Upper lobe of left lung (tissue), 6 donors: ENCODE measurements around the gene MGLL. TPM values are rescaled to one million over a fixed set of nuclear protein-coding genes. Genes with fewer than 3 reads are reported as not detected.

Experiments used
- ATAC-seq, 2 donors: fragments of 200-7000 bp; cut with Tn5 transposase; one replicate each; pipeline ENCODE4 v1.9.1; 2022; ENCODE audit warnings: mild to moderate bottlenecking in 2 of 2, moderate library complexity in 2 of 2; ENCODE audit not compliant: low FRiP score in 2 of 2
- DNase-seq, 2 donors: peaks; one replicate each; pipeline ENCODE4 v3.0.0-alpha.2; 2019 to 2020
- H3K27ac ChIP-seq, 4 donors: fragments of 200-600 bp; sonication (generic); one replicate each; pipeline ENCODE4 v1.5.1; 2016 to 2019
- H3K27me3 ChIP-seq, 4 donors: fragments of 200-600 bp; sonication (generic); one replicate each; pipeline ENCODE4 v1.5.1; 2017 to 2019
- H3K36me3 ChIP-seq, 4 donors: fragments of 200-600 bp; sonication (generic); one replicate each; pipeline ENCODE4 v1.5.1; 2016 to 2019
- H3K4me1 ChIP-seq, 4 donors: fragments of 200-600 bp; sonication (generic); one replicate each; pipeline ENCODE4 v1.5.1; 2018 to 2019
- H3K4me3 ChIP-seq, 4 donors: fragments of 200-600 bp; sonication (generic); one replicate each; pipeline ENCODE4 v1.5.1; 2017 to 2019; ENCODE audit warnings: mild to moderate bottlenecking in 2 of 4, moderate library complexity in 1 of 4
- H3K9me3 ChIP-seq, 4 donors: fragments of 200-600 bp; sonication (generic); one replicate each; pipeline ENCODE4 v1.5.1; 2018 to 2019
- CTCF ChIP-seq, 6 experiments: fragments of 450-650 bp in 4 of 6; fragments of 200-600 bp in 2 of 6; sonication (generic) in 2 of 6; IDR thresholded peaks; one replicate each; pipeline ENCODE4 v1.5.1; 2016 to 2019; ENCODE audit warnings: antibody characterized with exemption in 6 of 6
- EP300 ChIP-seq, 4 donors: sonication (generic); formaldehyde crosslinking; IDR thresholded peaks; one replicate each; pipeline ENCODE4 v1.5.1; 2017; ENCODE audit warnings: antibody characterized with exemption in 4 of 4, control low read depth in 2 of 4
- POLR2A ChIP-seq, 4 donors: fragments of 450-650 bp; IDR thresholded peaks; one replicate each; pipeline ENCODE4 v1.5.1; 2016 to 2017; ENCODE audit warnings: antibody characterized with exemption in 4 of 4, mild to moderate bottlenecking in 2 of 4
- POLR2AphosphoS5 ChIP-seq, 2 donors: sonication (generic); formaldehyde crosslinking; IDR thresholded peaks; one replicate each; pipeline ENCODE4 v1.5.1; 2017; ENCODE audit warnings: antibody characterized with exemption in 2 of 2
- WGBS, 2 donors: methylation state at CpG; one replicate each; pipeline ENCODE4 v1.1.5; 2017 to 2018; 5-methylcytosine and 5-hydroxymethylcytosine counted together
- total RNA-seq, 6 donors: library from RNA; depleted of rRNA in 4 of 6; stranded (reverse); fragments of >200 nt in 4 of 6; gene quantifications; one replicate each; pipeline versions ENCODE4 v1.1.0 to v1.2.1, GENCODE V29; 2016 to 2021
- donor health status: DM: no; HTN: no; CAD: no; lungs with moderate emphysema.
- donor health status: DM: no; HTN: yes; CAD: no; lungs with severe emphysema.

Gene MGLL
- total RNA-seq, 6 donors from 2014 or later = 128 to 253 (median 190) TPM

GRCh38 chr3:127644641-127645370 lies 177.5 kb downstream of the MGLL start:
- no peaks in the 10 kb centered on the region for H3K4me1 ChIP-seq
- no peaks in the 10 kb centered on the region for H3K27me3 ChIP-seq
- no peak for DNase-seq
- no peaks in the 10 kb centered on the region for H3K36me3 ChIP-seq
- H3K9me3 ChIP-seq = no peaks in the 10 kb centered on the region
- no peak for TF ChIP-seq EP300 (IDR thresholded peaks at IDR 0.05)
- no peak for TF ChIP-seq POLR2A (IDR thresholded peaks at IDR 0.05)
- TF ChIP-seq CTCF (IDR thresholded peaks at IDR 0.05) = no peak
- no peak for TF ChIP-seq POLR2AphosphoS5 (IDR thresholded peaks at IDR 0.05)
- no peak overlapping the region for H3K4me3 ChIP-seq
- no peak for ATAC-seq
- 73 to 79% methylated on average over 5 of the region's 5 CpGs for WGBS, 2 donors
- H3K27ac ChIP-seq = no peak overlapping the region

GRCh38 chr3:127640042-127640355 lies 182.3 kb downstream of the MGLL start:
- no peaks in the 10 kb centered on the region for H3K27me3 ChIP-seq
- no peaks in the 10 kb centered on the region for H3K9me3 ChIP-seq
- DNase-seq (no peak), ATAC-seq (no peak)
- no peak overlapping the region for H3K4me3 ChIP-seq
- no peaks in the 10 kb centered on the region for H3K36me3 ChIP-seq
- TF ChIP-seq POLR2AphosphoS5 (IDR thresholded peaks at IDR 0.05) (no peak), CTCF (IDR thresholded peaks at IDR 0.05) (no peak), POLR2A (IDR thresholded peaks at IDR 0.05) (no peak), EP300 (IDR thresholded peaks at IDR 0.05) (no peak)
- WGBS, 2 donors = 97 to 100% methylated on average over 3 of the region's 3 CpGs
- H3K27ac ChIP-seq = no peak overlapping the region
- H3K4me1 ChIP-seq = no peaks in the 10 kb centered on the region

DNA sequence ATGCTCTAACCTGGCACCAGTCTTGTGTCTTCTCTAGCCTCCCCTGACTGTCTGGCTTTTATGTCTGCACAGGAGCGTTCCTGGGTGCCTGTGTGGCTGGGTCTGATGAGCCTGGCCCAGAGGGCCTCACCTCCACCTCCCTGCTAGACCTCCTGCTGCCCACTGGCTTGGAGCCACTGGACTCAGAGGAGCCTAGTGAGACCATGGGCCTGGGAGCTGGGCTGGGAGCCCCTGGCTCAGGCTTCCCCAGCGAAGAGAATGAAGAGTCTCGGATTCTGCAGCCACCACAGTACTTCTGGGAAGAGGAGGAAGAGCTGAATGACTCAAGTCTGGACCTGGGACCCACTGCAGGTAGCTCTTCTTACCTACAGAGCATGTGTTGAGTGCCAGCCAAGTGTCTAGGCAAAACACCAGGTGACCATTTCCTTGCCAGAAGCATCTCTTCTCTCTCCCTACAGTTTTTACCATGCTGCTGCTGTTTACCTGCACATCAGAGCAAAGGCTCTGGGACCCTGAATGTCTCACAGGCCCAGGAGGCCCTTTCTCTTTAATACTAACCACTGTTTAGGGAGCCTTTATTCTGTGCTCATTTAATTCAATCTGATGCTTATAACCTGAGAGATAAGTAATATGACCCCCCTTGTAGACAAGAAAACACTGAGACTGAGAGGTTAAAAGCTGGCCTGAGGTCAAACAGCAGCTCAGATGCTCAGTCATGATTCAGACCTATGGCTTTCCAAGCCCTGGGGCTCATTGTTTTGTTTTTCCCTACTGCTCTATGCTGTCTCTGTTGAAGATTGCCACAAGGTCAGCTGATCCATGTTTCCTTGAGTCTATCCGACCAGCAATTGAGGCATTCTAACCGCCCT lies 182.9 kb downstream of the MGLL start:
- H3K9me3 ChIP-seq = no peaks in the 10 kb centered on the region
- 83 to 92% methylated on average over 5 of the region's 5 CpGs for WGBS, 2 donors
- ATAC-seq = no peak
- no peak overlapping the region for H3K27ac ChIP-seq
- no peaks in the 10 kb centered on the region for H3K36me3 ChIP-seq
- TF ChIP-seq POLR2A (IDR thresholded peaks at IDR 0.05) (no peak), POLR2AphosphoS5 (IDR thresholded peaks at IDR 0.05) (no peak), EP300 (IDR thresholded peaks at IDR 0.05) (no peak), CTCF (IDR thresholded peaks at IDR 0.05) (no peak)
- no peaks in the 10 kb centered on the region for H3K4me1 ChIP-seq
- DNase-seq = no peak
- H3K27me3 ChIP-seq = no peaks in the 10 kb centered on the region
- H3K4me3 ChIP-seq = no peak overlapping the region

Other genes starting within 250 kb of the MGLL start
- 10 to 100 TPM; 16.8 to 44.4 (median 40.3) TPM for gene TPRA1, start 231.8 kb downstream of the MGLL start, total RNA-seq
- 10 to 100 TPM in 3 of 6 donors, 1 to 10 TPM in 3; 6.1 to 14.7 (median 10.1) TPM for gene MCM2, start 224.1 kb downstream of the MGLL start, total RNA-seq
- gene PODXL2, start 193.3 kb downstream of the MGLL start, total RNA-seq = 1 to 10 TPM; 1.0 to 5.1 (median 3.5) TPM
- gene ABTB1, start 149.6 kb downstream of the MGLL start, total RNA-seq = 100 to 1,000 TPM in 2 of 6 donors, 10 to 100 TPM in 4; 28.0 to 262 (median 65.8) TPM
- 1 to 10 TPM in 2 of 6 donors, under 1 TPM in 4; 0.37 to 2.1 (median 0.71) TPM for gene KBTBD12, start 92.7 kb upstream of the MGLL start, total RNA-seq
- 100 to 1,000 TPM in 5 of 6 donors, 10 to 100 TPM in 1; 80.7 to 193 (median 164) TPM for gene SEC61A1, start 229.9 kb upstream of the MGLL start, total RNA-seq